GM12892 (cell line): ENCODE results near the gene INSR.

ENCODE experiments used
- POLR2A ChIP-seq: IDR thresholded peaks from 2 replicates; pipeline ENCODE4 v1.6.1; 2011; ENCODE audit warnings: low read depth, low read length, control low read depth
- POLR2AphosphoS5 ChIP-seq: IDR thresholded peaks from 2 replicates; pipeline ENCODE4 v1.6.1; 2011; ENCODE audit warnings: low read depth, low read length, control low read depth

- TF ChIP-seq POLR2A (no peak), POLR2AphosphoS5 (no peak)
Observed at GRCh38 chr19:7211191-7211951, 82.8 kb downstream of the INSR start.
